Stimulated activated CD8-positive, alpha-beta memory T cell treated with anti-CD3 and anti-CD28 coated beads, Interleukin-15, amount 100 ng/mL, for 4 hours (primary cell): Measurements from ENCODE around the gene SYT12.
"Not testable (repeated sequence)": the region's sequence is repeated elsewhere in the genome, so short reads cannot be mapped to it uniquely, and the experiment has no call there.

Source experiments
- DNase-seq, 2 donors: peaks; one replicate each; pipeline ENCODE4 v3.0.0-alpha.2; 2020; ENCODE audit warnings: low read depth in 2 of 2

SYT12 gene

DNA sequence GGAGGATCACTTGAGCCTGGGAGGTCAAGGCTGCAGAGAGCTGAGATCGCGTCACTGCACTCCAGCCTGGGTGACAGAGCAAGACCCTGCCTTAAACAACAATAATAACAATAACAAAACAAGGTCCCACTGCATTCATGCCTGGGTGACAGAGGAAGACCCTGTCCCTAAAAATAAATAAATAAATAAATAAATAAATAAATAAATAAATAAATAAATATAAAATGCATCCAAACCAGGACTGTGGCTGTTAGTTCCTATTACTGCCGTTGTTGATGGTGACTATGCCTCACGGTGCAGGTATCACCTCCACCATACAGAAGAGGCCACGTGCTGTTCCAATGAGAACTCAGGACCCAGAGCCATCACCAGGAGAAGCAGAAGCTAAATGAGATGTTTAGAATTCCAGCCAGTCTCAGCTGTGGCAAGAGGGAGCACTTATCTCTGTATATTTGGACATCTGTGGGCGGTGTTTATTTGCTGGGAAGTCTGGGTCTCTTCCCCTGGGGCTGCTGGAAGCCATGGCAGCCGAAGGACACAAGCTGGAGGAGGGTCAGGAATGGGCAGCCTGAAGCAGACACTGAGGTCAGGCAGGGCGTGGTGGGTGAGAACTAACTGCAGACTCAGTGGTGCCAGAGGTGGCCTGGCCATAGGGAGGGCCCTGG, 26.2 kb upstream of the SYT12 start:
- no peak for DNase-seq

DNA sequence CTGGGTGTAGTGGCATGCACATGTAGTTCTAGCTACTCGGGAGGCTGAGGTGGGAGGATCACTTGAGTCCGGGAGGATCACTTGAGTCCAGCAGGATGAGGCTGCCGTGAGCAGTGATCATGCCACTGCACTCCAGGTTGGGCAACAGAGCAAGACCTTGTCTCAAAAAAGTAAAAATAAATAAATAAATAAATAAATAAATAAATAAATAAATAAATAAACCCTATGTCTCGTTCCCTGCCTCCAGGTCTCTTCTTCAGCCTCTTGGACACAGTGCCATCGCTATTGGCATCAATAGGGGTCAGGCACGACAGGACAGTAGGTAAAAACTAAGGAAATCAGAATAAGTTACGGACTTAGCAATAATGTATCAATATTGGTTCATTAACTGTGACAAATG, 23.4 kb upstream of the SYT12 start:
- DNase-seq, result no peak

DNA sequence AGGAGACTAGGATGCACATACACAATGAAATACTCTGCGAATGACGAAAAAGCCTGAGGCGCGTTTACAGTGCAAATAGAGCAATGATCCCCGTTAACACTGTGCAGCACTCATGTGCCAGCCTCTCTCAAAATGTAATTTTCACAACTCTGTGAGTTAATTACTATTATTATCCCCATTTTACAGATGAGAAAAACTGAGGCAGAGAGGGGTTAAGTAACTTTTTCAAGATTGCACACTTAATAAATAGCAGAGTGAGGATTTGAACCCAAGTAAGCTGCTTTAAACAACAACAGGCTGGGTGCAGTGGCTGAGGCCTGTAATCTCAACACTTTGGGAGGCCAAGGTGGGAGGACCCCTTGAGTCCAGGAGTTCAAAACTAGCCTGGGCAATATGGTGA, 21.6 kb upstream of the SYT12 start:
- DNase-seq, result no peak

DNA sequence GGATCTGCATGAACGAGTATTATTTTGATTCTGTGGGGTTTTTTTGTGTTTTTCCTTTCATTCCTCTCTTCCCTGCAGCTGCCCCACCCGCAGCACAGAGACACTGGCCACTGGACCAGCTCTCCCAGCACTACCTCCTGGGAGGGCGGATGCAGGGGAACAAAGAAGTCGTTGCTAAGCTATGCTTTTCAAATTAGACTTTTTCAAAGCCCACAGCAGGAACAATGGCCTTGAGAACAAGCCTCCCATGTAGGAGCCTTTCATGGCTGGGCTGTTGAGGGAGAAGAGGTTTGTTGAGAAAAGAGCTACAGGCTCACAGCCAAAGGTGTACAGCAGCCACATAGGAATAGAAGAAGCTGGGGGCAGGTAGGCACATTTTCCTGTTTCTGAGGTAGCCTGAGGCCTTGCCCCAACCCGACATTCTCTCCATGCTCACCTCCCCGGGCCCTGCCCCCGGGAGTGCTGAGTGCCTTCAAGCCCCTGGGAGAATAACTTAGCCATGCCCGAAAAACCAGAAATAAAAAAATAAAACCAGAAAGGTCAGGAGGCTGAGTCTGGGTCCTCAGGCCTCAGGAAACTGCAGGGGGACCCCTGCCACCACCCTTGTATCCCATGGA, 20.5 kb upstream of the SYT12 start:
- no peak for DNase-seq

DNA sequence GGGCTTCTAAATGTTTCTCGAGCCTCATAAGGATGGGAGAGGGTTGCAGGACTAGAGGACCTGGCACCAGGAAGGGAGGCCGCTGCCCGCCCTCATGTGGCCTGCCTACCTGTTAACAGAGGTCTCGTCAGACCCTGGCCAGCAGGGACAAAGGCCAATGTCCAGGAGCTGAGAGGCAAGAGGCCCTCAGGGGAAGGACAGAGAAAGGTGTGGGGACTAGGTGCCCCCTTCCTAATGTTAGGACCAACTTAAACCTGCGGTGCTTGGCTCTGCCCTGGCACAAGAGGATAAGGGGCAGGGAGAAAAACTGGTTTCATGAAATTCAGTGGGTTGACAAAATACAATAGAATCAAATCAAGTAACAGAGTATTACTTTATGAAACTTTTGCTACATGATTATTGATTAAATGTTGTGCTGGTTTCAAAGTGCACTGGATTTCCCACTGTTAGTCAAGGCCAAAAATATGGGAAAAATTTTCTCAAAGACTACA, 20.0 kb upstream of the SYT12 start:
- DNase-seq, result no peak

DNA sequence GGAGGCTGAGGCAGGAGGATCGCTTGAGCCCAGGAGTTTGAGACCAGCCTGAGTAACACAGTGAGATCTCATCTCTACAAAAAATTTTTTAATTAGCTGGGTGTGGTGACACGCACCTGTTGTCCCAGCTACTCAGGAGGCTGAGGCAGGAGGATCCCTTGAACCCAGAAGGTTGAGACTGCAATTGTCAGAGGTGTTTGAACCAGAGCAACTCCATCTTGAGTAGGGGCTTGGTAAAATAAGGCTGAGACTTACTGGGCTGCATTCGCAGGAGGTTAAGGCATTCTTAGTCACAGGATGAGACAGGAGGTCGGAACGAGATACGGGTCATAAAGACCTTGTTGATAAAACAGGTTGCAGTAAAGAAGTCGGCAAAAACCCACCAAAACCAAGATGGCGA, 17.7 kb upstream of the SYT12 start:
- DNase-seq, result not testable (repeated sequence)

DNA sequence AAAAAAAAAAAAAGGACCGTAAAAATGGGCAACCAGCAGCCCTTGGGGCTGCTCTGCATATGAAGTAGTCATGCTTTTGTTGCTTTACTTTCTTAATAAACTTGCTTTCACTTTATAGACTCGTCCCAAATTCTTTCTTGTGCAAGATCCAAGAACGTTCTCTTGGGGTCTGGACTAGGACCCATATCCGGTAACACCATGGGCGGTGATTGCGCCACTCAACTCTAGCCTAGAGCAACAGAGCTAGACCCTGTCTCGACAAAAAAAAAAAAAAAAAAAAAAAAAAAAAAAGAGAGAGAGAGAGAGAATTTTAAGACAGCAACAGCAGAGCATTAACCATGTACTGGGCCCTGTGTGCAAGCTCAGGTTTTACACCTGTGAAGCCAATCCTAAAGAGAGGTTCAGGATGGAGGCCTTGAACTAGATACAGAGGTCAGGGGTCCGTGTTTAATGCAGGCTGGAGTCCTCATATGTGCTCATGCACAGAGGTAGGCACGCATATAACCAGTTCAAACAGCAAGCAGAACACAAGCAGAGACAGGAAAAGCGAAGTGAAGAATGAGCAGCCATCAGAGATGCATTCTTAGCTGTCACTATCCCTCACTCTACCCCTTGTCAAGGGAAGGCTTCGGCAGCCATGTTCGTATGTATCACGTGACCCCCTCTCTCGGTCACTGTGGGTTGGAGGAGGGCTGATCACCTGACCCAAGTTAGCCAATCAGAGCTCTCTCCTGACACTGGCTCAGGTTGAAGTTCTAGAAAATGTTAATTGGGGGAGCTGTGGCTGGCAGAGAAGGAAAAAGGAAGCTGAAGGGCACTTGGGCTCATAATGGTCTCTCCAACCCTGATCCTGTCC, 16.7 kb upstream of the SYT12 start:
- no peak for DNase-seq

DNA sequence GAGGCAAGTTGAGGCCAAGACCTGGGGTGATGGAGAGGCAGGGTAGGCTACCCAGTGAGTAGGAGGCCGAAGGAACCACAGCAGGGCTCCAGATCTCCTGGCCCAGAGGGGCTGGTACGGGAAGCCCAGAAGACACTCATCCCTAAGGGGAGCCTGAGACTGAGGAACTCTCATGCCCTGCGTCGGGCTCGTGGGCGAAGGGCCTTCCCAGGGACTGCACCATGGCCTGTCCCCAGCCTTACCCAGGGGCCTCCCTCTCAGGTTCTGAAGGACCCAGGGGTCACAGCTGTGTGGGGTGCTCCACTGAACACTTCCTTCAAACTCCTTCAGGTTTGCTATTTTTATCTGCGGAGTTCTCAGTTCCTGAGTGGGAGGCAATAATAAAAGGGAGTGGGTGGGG, 15.8 kb upstream of the SYT12 start:
- DNase-seq, result no peak

DNA sequence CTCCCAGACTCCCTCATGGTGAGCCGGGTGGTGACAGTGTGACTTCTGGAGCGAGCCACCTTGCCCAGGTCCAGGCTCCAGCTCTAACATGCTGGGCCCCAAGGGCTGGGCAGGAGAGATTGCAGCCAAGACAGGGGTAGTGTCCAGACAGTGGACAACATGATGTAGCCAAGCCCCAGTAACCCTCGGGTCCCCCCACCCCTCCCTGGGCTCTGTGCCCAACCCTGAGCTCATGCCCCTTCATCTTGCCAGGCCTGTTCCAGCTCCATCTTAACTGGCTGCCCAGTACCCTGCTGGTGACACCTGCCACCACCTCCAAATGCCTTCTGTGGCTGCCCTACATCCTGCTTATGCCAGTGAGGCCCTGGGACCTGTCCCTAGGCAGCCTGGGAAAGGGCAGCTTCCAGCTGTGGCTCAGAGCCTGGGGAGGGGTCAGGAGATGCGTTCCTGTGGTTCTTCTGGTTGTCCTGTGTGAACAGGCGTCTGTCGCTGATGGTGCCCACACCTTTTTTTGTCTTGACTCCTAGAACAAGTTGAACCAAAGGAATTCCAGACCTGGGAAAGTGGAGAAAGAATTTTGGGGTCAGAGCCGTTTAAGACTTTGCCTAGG, 12.5 kb upstream of the SYT12 start:
- DNase-seq, result no peak

DNA sequence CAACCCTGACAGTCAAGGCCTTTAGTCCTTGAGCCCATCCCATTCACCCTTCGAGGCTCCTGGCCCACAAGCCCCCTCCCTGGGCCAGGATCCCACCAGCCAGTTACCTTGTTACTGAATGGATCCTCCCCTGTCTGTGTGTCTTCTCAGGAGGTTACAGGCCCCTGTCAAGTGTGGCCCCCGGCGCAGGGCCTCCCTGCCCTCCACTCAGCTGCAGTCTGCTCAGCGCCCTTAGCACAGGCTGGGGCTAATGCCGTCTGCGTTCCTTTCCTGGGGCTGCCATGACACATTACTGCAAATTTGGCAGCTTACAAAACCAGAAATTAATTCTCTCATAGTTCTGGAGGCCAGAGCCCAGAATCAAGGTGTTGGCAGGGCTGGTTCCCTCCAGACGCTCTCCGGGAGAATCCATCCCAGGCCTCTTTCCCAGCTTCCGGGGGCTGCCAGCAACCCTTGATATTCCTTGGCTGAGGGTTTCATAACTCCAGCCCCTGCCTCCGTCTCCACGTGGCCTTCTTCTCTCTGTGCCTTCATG, 9.4 kb upstream of the SYT12 start:
- DNase-seq, result no peak

DNA sequence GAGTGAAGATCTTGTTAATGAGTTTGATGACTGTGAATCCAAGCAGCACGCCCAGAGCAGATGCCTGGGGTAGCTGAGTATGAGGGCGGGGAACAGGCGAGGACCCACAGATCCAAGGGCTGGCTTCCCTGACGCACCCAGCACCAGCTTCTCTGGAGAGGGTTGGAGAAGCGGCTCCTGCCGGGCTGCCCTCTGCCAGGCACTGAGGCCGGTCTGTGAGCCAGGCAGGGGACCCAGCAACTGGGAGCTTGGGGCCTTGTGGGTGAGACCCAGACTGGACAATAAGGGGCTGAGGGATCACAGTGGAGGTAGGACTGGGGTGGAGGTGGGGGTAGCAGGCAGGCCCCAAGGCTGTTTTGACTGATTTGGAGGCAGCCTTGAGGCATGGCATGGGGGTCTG, 8.6 kb upstream of the SYT12 start:
- no peak for DNase-seq

DNA sequence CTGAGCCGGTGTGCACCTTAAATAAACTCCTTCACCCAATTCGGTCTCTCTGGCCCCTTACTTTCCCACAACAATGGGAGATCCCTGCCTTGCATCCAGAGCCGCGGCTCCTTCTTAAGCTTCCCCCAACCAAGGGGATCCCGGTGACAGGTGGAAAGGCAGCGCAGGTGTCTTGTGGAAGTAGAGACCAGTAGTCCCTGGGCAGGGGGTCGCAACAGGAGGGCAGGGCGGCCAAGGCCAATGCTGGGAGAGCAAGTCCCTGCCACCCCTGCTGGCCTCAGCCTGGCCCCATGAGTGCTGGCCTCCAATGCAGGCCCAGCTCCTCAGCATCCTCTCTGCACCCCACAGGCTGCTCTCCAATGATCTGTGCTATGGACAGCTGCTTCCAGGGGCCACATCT, 7.9 kb upstream of the SYT12 start:
- DNase-seq, result no peak

DNA sequence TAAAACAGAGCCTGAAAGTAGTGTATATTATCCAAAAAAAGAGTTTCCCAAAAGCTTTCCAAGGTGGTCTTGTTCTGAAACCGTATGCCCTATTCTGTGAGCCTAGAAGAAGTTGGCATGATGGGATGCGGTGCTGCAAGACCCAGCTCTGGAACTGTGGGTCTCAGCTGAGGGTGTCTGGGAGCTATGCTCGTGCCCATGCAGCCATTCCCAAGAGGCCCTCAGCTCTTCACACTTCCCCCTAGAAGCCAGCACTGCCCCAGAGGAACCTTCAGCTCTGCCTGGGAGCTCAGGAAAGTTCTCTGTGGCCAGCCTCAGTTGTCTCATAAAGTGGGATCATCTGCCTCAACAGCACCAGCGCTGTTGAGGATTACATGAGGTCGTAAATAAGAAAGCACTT, 6.4 kb upstream of the SYT12 start:
- DNase-seq, result no peak

DNA sequence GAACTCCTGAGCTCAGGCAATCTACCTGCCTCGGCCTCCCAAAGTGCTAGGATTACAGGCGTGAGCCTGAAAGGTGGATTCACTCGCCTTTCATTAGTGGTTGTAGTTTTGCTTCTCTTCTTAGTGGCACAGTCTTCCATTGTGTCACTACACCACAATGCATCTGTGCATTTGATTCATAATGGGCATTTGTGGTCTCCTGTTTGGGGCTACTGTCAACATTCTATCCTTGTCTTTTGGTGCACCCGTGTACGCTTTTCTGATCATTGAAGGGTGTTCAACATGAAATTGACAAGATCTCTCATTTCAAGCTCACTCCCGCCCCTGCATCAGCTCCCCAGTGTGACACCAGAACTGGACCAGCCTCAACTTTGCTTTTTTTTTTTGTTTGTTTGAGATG, 2.0 kb upstream of the SYT12 start:
- DNase-seq, result no peak

DNA sequence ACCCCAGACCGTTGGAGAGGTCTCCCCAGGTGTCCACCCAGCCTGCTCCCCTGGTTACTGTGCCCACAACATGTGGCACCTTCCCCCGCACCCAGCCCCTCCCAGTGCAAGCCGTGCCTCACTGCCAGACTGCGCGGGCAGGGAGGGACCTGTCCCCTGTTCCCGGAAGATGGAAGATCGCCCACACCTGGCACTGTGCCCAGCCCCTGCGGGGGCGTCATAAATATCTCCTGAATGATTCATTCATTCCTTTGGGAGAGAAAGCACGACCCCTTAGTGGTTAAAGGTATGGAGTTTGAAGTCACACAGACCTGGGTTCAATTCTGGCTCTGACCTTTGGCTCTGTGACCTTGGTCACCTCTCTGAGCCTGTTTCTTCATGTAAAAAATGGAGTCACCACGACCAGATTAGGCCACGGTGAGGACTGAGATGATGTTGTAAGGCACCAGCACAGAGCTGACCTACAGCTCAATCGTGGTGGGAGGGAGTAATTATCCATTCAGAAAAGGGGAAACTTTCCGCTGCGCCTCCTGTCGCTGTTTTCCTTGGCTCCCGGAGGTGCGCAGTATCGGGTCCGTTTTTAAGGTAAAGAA, 497 bp upstream of the SYT12 start:
- DNase-seq, result no peak

DNA sequence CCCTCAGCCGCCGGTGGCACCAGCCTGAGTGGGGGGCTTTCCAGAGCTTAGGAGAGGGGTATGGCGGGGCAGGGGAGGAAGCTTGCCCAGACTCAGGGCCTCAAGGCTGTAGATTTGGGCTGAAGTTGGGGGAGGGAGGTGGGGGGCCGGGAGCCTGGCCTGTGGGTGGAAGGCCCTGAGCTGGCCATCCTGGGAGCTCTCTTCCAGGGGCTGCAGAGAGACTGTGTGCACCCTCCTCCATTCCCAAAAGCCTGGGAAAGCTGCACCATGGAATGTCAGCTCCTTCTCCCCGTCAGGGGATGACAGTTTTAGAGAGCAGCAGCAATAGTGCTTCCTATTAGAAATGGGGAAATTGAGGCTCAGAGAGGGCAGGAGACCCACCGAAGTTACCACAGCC, 1.0 kb downstream of the SYT12 start:
- DNase-seq, result no peak

DNA sequence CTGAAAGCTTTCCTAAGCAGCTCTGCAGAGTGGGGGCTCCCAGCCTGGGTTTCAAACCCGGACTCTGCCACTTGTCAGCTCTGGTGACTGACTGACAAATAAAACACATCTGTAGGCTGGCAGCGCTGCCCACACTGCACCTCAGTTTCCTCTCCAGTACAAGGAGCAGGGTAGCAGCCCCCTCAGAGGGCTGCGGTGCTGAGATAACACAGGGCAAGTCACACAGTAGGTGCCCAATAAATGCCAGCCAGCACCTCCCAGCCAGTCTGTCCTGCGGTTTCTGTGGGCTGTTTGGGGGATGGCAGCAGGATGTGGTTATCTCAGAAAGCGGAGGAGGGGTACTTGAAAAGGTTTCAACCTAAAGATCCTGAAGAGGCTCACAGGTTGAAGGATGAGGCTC, 1.5 kb downstream of the SYT12 start:
- peak; percentile 20 to 38 for DNase-seq

DNA sequence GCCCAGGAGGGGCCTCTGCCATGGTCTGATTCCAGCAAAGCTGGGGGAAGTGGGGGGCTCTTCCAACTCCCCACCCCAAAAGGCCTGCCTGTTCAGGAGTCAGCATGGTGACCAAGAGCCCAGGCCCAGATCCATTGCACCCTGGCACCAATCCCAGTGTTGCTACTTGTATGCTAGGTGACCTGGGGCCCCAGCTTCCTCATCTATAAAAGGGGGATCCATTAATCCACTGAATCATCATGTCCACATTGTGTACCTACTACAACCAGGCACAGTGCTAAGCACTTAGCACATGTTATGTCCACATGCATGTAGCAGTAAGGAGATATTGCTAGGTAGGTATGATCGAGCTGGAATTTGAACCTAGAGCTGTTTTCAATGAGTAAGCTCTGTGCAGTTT, 2.0 kb downstream of the SYT12 start:
- DNase-seq, result no peak

DNA sequence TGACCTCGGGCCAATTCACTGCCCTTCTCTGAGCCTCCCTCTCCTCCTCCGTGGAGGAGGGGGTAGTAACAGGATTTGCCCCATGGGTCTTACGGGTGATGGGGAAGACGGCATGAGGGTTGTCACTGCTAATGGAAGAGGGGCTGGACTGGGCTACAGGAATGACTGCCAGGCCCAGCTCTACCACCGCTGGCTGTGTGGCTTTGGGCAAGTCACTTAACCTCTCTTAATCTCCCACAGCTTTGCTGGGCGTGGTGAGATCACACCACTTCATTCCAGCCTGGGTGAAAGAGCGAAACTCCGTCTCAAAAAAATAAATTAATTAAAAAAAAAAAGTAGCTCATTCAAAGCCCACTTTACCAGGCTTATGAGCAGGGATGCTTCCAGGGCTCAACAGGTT, 2.8 kb downstream of the SYT12 start:
- DNase-seq, result no peak

DNA sequence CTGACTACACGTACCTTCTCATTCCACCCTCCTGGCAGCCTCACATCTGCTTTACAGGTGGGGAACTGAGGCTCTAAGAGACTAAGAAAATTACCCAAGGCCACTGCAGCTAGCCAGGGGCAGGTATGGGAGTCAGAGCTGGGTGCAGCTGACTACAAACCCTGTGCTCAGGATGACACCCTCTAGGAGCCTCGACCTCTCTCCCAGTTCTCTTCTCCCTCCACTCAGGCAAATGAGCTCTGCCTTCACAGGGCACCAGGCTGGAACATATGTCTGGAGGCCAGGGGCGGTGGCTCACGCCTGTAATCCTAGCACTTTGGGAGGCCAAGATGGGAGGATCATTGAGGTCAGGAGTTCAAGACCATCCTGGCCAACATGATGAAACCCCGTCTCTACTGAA, 4.0 kb downstream of the SYT12 start:
- DNase-seq, result no peak

DNA sequence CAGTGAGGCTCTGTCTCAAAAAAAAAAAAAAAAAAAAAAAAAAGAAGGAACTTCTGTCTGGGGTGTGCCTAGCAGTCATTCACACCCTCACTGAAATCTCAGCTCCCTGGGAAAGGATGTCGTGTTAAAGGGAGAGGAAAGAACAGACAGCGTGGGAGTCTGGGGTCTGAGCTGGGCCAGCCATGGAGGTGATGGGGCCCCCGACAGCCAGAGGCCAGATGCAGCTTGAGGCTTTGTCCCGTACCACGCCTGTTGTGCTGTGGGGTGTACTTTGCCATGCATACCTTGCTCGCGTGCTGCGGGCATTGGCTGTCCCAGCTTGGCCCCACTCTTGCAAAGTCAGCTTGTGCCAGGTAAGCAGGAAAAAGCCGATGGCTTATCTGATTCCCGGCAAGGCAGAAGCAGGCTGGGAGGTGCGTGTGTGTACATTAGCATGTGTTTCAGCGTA, 4.6 kb downstream of the SYT12 start:
- no peak for DNase-seq
